AG04450 (cell line): ENCODE results near the gene AMBN. TPM values are rescaled to one million over a fixed set of nuclear protein-coding genes. Genes with fewer than 3 reads are reported as not detected.

Source experiments
- CTCF ChIA-PET: fragments of 300-600, 350-600 bp; formaldehyde crosslinking; extraction: SDS; loops from one replicate; lab custom pipeline; 2022; ENCODE audit warnings: antibody characterized with exemption, inconsistent platforms; lab: Charles Lee
- POLR2A ChIA-PET: fragments of 350-600 bp; formaldehyde crosslinking; extraction: SDS; loops from one replicate; lab custom pipeline; 2021; ENCODE audit warnings: antibody characterized with exemption, inconsistent platforms; lab: Yijun Ruan, JAX
- DNase-seq: peaks from one replicate; pipeline ENCODE4 v3.0.0-alpha.2; 2011; ENCODE audit warnings: low read depth, low spot score
- H3K27ac ChIP-seq: one replicate; pipeline ENCODE4 v1.5.1; 2012; ENCODE audit warnings: low read depth, low read length, control low read depth
- H3K27me3 ChIP-seq: one replicate; pipeline ENCODE4 v1.6.0; 2012; ENCODE audit warnings: low read length; ENCODE audit not compliant: control insufficient read depth, insufficient read depth
- H3K4me3 ChIP-seq: 2 replicates; pipeline ENCODE4 v1.5.1; 2011; ENCODE audit warnings: mild to moderate bottlenecking, low read depth, low read length, control low read depth
- H3K9me3 ChIP-seq: 2 replicates; pipeline ENCODE4 v1.5.1; 2012; ENCODE audit warnings: low read length; ENCODE audit not compliant: control insufficient read depth, insufficient read depth
- polyA plus RNA-seq: library from polyadenylated mRNA; depleted of rRNA; stranded (reverse); fragments of >200 nt; gene quantifications from 2 replicates; pipeline ENCODE4 v1.2.3, GENCODE V29; 2011
- TF ChIP-seq, protein P1 (sequence below): IDR thresholded peaks from 2 replicates; pipeline ENCODE4 v1.5.1; 2011; ENCODE audit warnings: low read depth, low read length, control low read depth, inconsistent platforms

Gene AMBN
- polyA plus RNA-seq, 1 experiment: not detected

DNA sequence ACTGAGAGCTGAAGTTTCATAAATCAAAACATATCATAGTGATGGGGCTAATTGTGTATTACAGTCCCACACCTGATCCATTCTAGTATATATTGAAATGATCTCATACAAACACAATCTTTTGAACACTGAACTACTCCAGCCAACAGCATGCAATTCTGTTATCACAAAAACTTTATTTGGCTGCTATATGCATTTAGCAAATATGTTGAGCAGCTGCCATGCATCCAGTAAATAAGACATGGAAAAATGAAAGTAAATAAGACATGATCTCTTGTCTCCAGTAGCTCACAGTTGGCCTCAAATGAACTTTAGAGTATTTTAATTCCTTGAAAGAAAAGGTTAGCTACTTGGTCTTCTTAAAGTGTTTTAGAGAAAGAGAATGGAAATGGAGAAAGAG is 2.1 kb downstream of the AMBN start:
- Histone ChIP-seq H3K9me3 (no peaks in the 10 kb centered on the region), H3K4me3 (no peak overlapping the region), H3K27me3 (peaks cover 2% of the 10 kb centered on the region), H3K27ac (no peak overlapping the region)
- DNase-seq: no peak
- CTCF ChIA-PET: interaction anchor here (0.6 to 0.8 kb wide), 3 partner anchors 58 to 1673 kb away, joined by 3 read pairs; no protein-coding TSS in a partner anchor
- TF ChIP-seq, protein P1, sequence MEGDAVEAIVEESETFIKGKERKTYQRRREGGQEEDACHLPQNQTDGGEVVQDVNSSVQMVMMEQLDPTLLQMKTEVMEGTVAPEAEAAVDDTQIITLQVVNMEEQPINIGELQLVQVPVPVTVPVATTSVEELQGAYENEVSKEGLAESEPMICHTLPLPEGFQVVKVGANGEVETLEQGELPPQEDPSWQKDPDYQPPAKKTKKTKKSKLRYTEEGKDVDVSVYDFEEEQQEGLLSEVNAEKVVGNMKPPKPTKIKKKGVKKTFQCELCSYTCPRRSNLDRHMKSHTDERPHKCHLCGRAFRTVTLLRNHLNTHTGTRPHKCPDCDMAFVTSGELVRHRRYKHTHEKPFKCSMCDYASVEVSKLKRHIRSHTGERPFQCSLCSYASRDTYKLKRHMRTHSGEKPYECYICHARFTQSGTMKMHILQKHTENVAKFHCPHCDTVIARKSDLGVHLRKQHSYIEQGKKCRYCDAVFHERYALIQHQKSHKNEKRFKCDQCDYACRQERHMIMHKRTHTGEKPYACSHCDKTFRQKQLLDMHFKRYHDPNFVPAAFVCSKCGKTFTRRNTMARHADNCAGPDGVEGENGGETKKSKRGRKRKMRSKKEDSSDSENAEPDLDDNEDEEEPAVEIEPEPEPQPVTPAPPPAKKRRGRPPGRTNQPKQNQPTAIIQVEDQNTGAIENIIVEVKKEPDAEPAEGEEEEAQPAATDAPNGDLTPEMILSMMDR: no peak
- POLR2A ChIA-PET: no interaction called here

DNA sequence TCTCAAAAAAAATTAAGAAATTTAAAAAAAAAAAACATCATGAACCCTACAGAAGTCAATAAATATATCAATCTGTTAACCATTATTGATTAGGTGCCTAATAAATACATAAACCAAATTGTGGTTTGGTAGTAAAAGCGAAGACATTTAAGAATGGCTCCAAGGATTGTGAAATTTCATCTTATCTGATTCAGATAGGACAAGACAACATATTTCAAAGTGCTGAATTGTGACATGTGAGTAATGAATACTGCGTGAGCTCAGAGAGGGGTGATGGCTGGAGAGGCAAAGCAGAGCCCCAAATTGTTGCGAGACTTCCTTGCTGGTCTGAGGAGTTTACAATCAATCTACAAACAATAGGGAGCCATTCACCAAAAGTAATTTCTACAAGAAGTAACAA is 8.2 kb downstream of the AMBN start:
- no peak for DNase-seq
- no peak overlapping the region for H3K4me3 ChIP-seq
- no peaks in the 10 kb centered on the region for H3K27me3 ChIP-seq
- ChIA-PET CTCF (interaction anchor here (0.7 to 2.3 kb wide), 4 partner anchors 14 to 584 kb away, joined by 3 to 6 read pairs (median 4); no protein-coding TSS in a partner anchor), POLR2A (no interaction called here)
- TF ChIP-seq, protein P1: no peak
- no peaks in the 10 kb centered on the region for H3K9me3 ChIP-seq
- H3K27ac ChIP-seq: no peak overlapping the region

- DNase-seq: no peak
- TF ChIP-seq, protein P1: no peak
- Histone ChIP-seq H3K9me3 (no peaks in the 10 kb centered on the region), H3K4me3 (no peak overlapping the region), H3K27me3 (no peaks in the 10 kb centered on the region), H3K27ac (no peak overlapping the region)
- ChIA-PET CTCF (interaction anchor here (0.7 to 2.3 kb wide), 5 partner anchors 14 to 1713 kb away, joined by 3 to 6 read pairs (median 3); no protein-coding TSS in a partner anchor), POLR2A (no interaction called here)
Measured at GRCh38 chr4:70600977-70601376, 8.9 kb downstream of the AMBN start.

- POLR2A ChIA-PET: no interaction called here
- no peak overlapping the region for H3K4me3 ChIP-seq
- peak; percentile 54 for DNase-seq
- no peaks in the 10 kb centered on the region for H3K27me3 ChIP-seq
- H3K9me3 ChIP-seq: no peaks in the 10 kb centered on the region
- TF ChIP-seq, protein P1: peak; percentile 86
- H3K27ac ChIP-seq: no peak overlapping the region
- CTCF ChIA-PET: interaction anchor here (0.6 to 2.3 kb wide), 9 partner anchors 10 to 1713 kb away, joined by 3 to 6 read pairs (median 4); no protein-coding TSS in a partner anchor
Measured at GRCh38 chr4:70601422-70602039, 9.5 kb downstream of the AMBN start.

GRCh38 chr4:70603856-70604255 is 11.8 kb downstream of the AMBN start:
- POLR2A ChIA-PET: no interaction called here
- CTCF ChIA-PET: interaction anchor here (0.6 to 1.5 kb wide), 4 partner anchors 13 to 580 kb away, joined by 3 to 5 read pairs (median 4); no protein-coding TSS in a partner anchor

More at GRCh38 chr4:70603856-70604255, 11.8 kb downstream of the AMBN start:
- no peak overlapping the region for H3K27ac ChIP-seq
- H3K27me3 ChIP-seq: no peaks in the 10 kb centered on the region
- TF ChIP-seq, protein P1: no peak
- H3K4me3 ChIP-seq: no peak overlapping the region
- no peak for DNase-seq
- H3K9me3 ChIP-seq: no peaks in the 10 kb centered on the region
